A549 treated with AZD9567 at 1 μM for 4 hours (cell line): ENCODE data around the gene ISCA2. TPM values are rescaled to one million over a fixed set of nuclear protein-coding genes. Genes with fewer than 3 reads are reported as not detected.

Experiments used
- total RNA-seq: library from RNA; stranded (reverse); fragments of 200-300 nt; extraction: Qiagen RNA extraction; gene quantifications from 5 replicates; pipeline ENCODE4 v1.2.3, GENCODE V29; 2022; ENCODE audit not compliant: insufficient read depth

The ISCA2 gene
- 35.3 to 45.4 TPM (median 39.1 TPM) in 5 replicates for total RNA-seq

GRCh38 chr14:74493343-74494261, at the start of gene ISCA2:
Gene ISCA2 (plus strand): TSS chr14:74493765. CDS start chr14:74493775, 10 bp downstream.

GRCh38 chr14:74492776-74493342, 706 bp upstream of the ISCA2 start, which contains the start of gene NPC2:
Gene NPC2 (minus strand): TSS chr14:74493305. CDS start chr14:74493274, 31 bp downstream.

Other genes starting within 250 kb of the ISCA2 start
- 24.6 to 39.2 TPM (median 35.6 TPM) in 5 replicates for gene ABCD4, start 190.8 kb upstream of the ISCA2 start, total RNA-seq
- not detected in 5 replicates for gene VRTN, start 145.3 kb upstream of the ISCA2 start, total RNA-seq
- not detected in 5 replicates for gene SYNDIG1L, start 67.6 kb upstream of the ISCA2 start, total RNA-seq
- 215 to 316 TPM (median 233 TPM) in 5 replicates for gene NPC2, start 460 bp upstream of the ISCA2 start, total RNA-seq
- gene LTBP2, start 118.5 kb downstream of the ISCA2 start, total RNA-seq: 8.0 to 10.9 TPM (median 9.3 TPM) in 5 replicates
- 19.8 to 27.4 TPM (median 25.8 TPM) in 5 replicates for gene AREL1, start 219.3 kb downstream of the ISCA2 start, total RNA-seq
- 44.0 to 48.6 TPM (median 46.9 TPM) in 5 replicates for gene FCF1, start 219.4 kb downstream of the ISCA2 start, total RNA-seq